LNCAP (cell line): ENCODE results near the gene SBF2.

Source experiments
- TF ChIP-seq, protein P1 (sequence below): fragments of 450-650 bp; IDR thresholded peaks from 2 replicates; pipeline ENCODE4 v1.5.1; 2017; ENCODE audit warnings: mild to moderate bottlenecking

Gene SBF2

GRCh38 chr11:9740202-9740883, 553.7 kb downstream of the SBF2 start:
- TF ChIP-seq, protein P1, sequence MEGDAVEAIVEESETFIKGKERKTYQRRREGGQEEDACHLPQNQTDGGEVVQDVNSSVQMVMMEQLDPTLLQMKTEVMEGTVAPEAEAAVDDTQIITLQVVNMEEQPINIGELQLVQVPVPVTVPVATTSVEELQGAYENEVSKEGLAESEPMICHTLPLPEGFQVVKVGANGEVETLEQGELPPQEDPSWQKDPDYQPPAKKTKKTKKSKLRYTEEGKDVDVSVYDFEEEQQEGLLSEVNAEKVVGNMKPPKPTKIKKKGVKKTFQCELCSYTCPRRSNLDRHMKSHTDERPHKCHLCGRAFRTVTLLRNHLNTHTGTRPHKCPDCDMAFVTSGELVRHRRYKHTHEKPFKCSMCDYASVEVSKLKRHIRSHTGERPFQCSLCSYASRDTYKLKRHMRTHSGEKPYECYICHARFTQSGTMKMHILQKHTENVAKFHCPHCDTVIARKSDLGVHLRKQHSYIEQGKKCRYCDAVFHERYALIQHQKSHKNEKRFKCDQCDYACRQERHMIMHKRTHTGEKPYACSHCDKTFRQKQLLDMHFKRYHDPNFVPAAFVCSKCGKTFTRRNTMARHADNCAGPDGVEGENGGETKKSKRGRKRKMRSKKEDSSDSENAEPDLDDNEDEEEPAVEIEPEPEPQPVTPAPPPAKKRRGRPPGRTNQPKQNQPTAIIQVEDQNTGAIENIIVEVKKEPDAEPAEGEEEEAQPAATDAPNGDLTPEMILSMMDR = no peak

GRCh38 chr11:9739123-9739900, 554.7 kb downstream of the SBF2 start:
- TF ChIP-seq, protein P1 = no peak

- TF ChIP-seq, protein P1 = no peak
These were observed 555.3 kb downstream of the SBF2 start for GRCh38 chr11:9738707-9739106.

DNA sequence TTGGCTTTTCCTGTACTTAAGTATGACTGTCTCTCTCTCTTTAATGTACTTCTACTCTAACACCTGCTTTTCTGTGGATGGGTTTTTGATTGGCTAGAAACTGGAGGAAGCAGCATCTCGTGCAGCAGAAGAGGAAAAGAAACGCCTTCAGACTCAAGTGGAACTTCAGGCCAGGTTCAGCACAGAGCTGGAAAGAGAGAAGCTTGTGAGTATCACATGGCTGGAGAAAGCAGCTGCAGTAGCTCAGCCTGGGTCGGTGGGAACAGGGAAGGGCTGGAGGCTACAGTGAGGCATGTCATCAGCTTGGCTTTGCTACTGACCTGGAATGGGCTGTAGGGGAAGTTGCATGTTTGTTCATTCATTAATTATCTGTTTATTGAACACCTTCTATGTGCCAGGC, 555.9 kb downstream of the SBF2 start:
- TF ChIP-seq, protein P1 = no peak

GRCh38 chr11:9736365-9736764, 557.7 kb downstream of the SBF2 start:
- TF ChIP-seq, protein P1 = no peak

DNA sequence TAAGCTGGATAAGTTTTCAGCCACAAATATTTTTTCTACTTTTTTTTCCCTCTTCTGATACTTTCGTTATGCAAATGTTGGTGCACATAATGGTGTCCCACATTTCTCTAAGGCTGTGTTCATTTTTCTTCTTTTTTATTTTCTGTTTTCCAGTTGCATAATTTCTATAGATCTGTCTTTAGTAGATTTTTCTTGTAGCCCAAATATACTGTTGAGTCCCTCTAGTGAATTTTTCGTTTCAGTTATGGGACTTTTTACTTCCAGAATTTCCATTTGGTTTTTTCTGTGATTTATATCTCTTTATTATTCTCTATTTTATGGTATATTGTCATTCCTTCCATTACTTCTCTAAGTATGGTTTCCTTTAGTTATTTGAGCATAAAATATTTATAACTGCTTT, 558.1 kb downstream of the SBF2 start:
- TF ChIP-seq, protein P1 = no peak

DNA sequence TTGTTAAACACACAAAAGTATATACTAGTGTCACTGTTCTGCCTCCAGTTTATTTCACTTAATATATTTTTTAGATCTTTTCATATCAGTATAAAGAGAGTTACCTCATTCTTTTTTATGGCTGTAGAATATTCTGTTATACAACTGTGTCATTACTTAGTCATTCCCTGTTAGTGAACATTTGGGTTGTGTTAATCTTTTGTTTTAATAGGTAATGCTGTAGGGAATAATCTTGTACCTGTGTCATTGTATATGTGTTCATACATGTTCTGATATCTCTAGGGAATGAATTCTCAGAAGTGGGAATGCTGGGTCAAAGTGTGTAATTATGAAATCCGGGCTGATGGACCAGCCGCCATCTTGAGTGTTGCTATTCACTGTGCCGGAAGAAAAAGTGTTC, 558.8 kb downstream of the SBF2 start:
- TF ChIP-seq, protein P1 = no peak
